T1000 (cell line): Measurements from ENCODE around the gene NAA60.
A peak's percentile ranks its signal among the peaks of the same experiment; 100 is the strongest.

ENCODE experiments used
- DNase-seq: peaks from one replicate; lab custom pipeline; 2025; ENCODE audit warnings: mixed read lengths; lab: John Stamatoyannopoulos, UW

Gene NAA60

GRCh38 chr16:3511286-3512180 is 68.1 kb downstream of the NAA60 start:
- DNase-seq = no peak

GRCh38 chr16:3513892-3514583 is 70.6 kb downstream of the NAA60 start:
- DNase-seq = no peak

- DNase-seq = no peak
These were observed 71.1 kb downstream of the NAA60 start for GRCh38 chr16:3514621-3515020.

- no peak for DNase-seq
These were observed 72.4 kb downstream of the NAA60 start for GRCh38 chr16:3515897-3516296.

GRCh38 chr16:3518292-3518985 is 75.0 kb downstream of the NAA60 start:
- no peak for DNase-seq

- no peak for DNase-seq
These were observed 75.5 kb downstream of the NAA60 start for GRCh38 chr16:3518986-3519348.

- no peak for DNase-seq
These were observed 76.1 kb downstream of the NAA60 start for GRCh38 chr16:3519581-3519980.

- DNase-seq = no peak
These were observed 76.9 kb downstream of the NAA60 start for GRCh38 chr16:3520413-3520812.

GRCh38 chr16:3520841-3521240 is 77.4 kb downstream of the NAA60 start:
- DNase-seq = no peak

GRCh38 chr16:3523281-3523680 is 79.8 kb downstream of the NAA60 start:
- no peak for DNase-seq

GRCh38 chr16:3525951-3526350 is 82.5 kb downstream of the NAA60 start:
- DNase-seq = no peak

- DNase-seq = peak; percentile 13
These were observed 83.8 kb downstream of the NAA60 start for GRCh38 chr16:3527216-3527829.

- DNase-seq = no peak
These were observed 84.9 kb downstream of the NAA60 start for GRCh38 chr16:3528406-3528805.

- no peak for DNase-seq
These were observed 85.7 kb downstream of the NAA60 start for GRCh38 chr16:3529175-3529574.

- DNase-seq = no peak
These were observed 87.0 kb downstream of the NAA60 start for GRCh38 chr16:3530371-3530914.

- DNase-seq = no peak
These were observed 89.3 kb downstream of the NAA60 start for GRCh38 chr16:3532741-3533140.

GRCh38 chr16:3534126-3534525 is 90.6 kb downstream of the NAA60 start:
- no peak for DNase-seq

- DNase-seq = no peak
These were observed 92.8 kb downstream of the NAA60 start for GRCh38 chr16:3536271-3536731.
